GM10248 (cell line): ENCODE results near the gene THOC3.
"Not testable (repeated sequence)": the region's sequence is repeated elsewhere in the genome, so short reads cannot be mapped to it uniquely, and the experiment has no call there.

Source experiments
- CTCF ChIA-PET: fragments of 300-600 bp; sonication (Branson Sonifier 250); formaldehyde crosslinking; extraction: SDS; loops from one replicate; lab custom pipeline; 2021; ENCODE audit warnings: antibody characterized with exemption; lab: Yijun Ruan, JAX
- POLR2A ChIA-PET: fragments of 350-650 bp; sonication (Branson Sonifier 250); formaldehyde crosslinking; extraction: SDS; loops from one replicate; lab custom pipeline; 2020; ENCODE audit warnings: antibody characterized with exemption; lab: Yijun Ruan, JAX
- DNase-seq: peaks from one replicate; pipeline ENCODE4 v3.0.0; 2012; ENCODE audit errors: extremely low spot score

THOC3 gene, protein sequence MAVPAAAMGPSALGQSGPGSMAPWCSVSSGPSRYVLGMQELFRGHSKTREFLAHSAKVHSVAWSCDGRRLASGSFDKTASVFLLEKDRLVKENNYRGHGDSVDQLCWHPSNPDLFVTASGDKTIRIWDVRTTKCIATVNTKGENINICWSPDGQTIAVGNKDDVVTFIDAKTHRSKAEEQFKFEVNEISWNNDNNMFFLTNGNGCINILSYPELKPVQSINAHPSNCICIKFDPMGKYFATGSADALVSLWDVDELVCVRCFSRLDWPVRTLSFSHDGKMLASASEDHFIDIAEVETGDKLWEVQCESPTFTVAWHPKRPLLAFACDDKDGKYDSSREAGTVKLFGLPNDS

DNA sequence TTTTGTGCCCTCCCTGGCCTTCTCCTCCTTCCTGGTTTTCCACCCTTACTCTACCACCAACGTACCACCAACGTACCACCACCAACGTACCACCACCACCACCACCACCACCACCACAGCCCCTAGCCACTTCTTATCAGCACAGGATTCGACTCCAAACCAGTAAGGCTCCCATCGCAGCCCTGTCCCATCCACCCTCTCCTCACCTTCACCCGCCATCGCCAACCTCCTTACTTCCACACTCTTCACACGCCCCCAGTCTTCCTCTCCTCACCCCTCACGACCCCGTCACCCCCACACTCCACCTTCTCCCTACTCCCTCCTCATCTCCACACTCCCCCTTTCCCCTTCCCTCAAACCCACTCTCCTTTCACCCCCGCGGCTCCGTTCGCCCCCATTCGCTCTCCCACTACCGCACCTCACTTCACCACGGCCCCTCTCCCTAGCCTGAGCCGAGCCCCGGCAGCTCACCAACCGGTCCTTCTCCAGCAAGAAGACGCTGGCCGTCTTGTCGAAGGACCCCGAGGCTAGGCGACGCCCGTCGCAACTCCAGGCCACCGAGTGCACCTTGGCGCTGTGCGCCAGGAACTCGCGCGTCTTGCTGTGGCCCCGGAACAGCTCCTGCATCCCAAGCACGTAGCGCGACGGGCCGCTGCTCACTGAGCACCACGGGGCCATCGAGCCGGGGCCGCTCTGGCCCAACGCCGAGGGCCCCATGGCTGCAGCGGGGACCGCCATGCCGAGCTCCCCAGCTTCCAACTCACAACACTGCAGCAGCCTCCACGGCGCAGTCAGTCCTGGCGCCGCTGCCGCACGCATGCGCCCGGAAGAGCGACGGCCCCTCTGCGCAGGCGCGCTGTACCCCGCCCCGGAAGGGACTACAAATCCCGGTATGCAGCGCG is at the start of gene THOC3:
TSS of gene THOC3 (minus strand) at position 845 of the 902 bp plus-strand sequence. CDS start at position 738, 107 bp downstream.
- DNase-seq, CTCF ChIA-PET: not testable (repeated sequence)
- POLR2A ChIA-PET = interaction anchor here (0.6 kb wide), 1 partner anchor 422 kb away, joined by 5 read pairs; no protein-coding TSS in a partner anchor

DNA sequence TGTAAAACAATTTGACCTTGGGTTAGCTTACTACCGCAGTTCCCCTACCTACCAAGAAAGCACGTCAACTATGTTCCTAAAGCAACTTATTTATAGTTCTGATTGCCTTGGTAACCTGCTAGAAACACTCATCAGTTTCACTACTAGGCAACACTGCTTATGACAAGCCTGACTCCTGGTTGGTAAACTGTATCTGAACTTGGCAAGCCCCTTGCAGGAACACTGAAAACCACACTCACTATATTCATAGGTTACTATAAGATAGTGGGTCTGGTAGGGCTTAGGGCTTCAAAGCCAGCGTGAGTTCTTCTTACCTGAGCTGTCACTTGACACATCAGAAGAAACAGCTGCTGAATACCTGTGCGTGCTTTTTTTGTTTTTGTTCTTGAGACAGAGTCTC is 49.2 kb upstream of the THOC3 start:
- POLR2A ChIA-PET, CTCF ChIA-PET, DNase-seq: not testable (repeated sequence)

DNA sequence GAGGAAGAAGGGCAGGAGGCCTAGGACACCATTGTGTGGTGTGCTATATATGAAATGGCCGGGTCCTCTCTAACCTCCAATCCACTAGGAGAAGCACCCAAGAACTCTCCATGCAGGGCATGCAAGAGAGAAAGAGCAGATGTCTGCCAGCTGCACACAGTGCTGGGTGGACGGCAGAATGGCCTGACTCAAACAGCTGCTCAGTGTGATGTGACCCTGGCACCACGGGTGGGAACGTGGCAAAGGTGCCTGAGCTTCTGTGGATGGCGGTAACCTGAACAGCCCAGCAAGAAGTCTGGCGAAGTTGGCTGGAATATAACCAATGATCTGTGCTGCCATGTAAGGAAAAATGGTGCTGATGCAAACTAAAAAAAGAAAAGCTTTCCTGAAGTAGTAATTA is 46.2 kb upstream of the THOC3 start:
- POLR2A ChIA-PET, CTCF ChIA-PET, DNase-seq: not testable (repeated sequence)

DNA sequence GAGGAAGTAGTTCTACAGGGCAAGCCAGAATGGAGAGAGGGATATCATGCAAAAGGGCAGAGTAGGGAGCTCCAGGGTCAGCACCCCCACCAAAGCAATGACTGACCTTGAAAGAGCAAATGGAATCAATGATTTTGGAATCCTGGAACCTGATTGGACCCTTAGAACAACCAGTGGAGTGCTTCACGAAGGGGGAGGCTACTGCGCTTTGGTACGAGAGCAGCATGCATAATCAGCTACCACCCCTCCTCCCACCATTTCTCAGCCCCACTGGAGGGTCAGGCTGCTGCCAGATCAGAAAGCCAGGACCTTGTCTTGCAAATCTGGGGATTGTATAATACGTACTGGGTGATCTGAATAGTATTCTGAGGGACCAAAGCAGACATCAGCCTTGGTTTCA is 43.0 kb upstream of the THOC3 start:
- DNase-seq, CTCF ChIA-PET, POLR2A ChIA-PET: not testable (repeated sequence)

DNA sequence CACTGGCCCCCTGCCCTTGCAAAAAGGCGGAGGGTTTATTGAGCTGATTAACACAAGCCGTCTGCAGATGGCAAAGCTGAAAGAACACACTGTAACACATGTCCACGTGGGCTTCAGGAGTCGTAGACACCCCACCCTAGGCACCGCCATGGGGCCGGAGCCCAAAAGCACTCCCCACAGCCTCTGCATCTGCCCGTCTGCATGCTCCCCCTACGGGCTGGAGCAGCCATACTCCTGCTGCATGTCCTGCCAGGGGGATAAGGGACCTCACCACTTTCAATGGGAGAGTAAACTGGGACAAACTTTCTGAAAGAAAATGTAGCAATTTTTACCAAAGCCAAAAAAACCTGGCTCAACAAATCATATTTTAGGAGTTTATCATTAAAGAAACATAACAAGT is 42.1 kb upstream of the THOC3 start:
- DNase-seq, POLR2A ChIA-PET, CTCF ChIA-PET: not testable (repeated sequence)

DNA sequence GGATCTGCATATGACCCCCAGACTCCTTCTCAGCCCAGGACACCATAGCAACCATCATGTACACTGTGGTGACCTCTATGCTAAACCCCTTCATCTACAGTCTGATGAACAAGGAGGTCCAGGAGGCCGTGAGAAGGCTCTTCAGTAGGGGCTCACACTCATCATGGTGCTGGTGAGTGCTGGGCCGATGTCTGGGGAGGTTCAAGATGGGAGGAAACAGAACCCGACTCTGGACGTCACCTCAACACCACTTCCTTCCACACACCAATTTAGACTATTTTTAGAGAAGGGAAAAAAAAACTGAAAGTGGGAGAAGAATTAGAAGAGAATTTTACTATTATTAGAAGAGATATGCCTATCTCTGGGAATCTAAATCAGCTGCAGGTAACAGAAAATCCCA is 39.1 kb upstream of the THOC3 start:
- POLR2A ChIA-PET, DNase-seq, CTCF ChIA-PET: not testable (repeated sequence)

DNA sequence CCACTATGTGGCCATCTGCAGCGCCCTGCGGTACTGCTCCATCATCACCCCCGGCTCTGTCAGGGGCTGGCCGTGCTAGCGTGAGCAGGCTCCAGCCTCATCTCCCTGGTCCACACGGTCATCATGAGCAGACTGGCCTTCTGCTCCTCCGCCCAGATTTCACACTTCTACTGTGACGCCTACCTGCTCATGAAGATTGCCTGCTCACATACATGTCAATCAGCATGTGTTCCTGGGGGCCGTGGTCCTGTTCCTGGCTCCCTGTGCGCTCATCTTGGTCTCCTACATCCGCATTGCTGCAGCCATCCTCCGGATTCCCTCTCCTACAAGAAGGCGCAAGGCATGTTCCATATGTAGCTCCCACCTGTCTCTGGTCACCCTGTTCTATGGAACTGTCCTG is 38.7 kb upstream of the THOC3 start:
- CTCF ChIA-PET, POLR2A ChIA-PET: not testable (repeated sequence)

DNA sequence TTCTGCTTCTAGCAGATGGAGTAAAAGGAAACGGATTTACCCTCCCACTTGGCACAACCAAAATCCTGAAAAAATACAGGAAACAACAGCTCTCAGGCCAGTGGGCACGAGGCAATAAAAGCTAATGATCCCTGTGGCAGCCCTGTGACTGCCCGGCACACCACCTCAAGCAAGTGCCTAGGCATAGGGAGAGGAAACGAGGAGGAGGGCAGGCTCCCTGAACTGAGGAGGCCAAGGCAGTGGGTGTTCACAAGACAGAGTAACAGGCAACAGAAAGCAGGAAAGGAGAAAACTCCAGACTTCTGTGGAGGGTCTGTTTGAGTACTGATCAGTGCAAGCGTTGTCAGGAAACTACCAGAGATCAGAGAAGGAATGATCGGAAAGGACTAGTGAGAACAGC is 29.9 kb upstream of the THOC3 start:
- DNase-seq, CTCF ChIA-PET, POLR2A ChIA-PET: not testable (repeated sequence)

More for the DNA sequence above, 38.7 kb upstream of the THOC3 start:
- peak; percentile 1 for DNase-seq

DNA sequence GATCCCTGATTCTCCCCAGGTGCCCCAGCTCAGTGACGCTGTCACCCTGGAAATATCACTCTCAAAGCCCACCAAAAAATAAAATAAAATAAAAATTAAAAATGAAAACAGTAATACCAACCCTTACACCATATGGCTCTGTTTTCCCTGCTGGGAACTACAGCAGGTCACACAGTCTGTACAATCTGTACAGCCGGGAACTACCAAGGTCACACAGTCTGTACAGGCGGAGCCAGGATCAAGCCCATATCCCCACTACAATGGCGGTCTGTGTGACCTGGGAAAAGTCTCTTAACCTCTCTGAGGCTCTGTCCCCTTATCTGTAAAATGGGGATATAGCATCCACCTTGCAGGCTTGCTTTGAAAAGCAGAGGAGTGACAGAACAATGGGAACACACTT is 29.4 kb upstream of the THOC3 start:
- POLR2A ChIA-PET, DNase-seq, CTCF ChIA-PET: not testable (repeated sequence)

DNA sequence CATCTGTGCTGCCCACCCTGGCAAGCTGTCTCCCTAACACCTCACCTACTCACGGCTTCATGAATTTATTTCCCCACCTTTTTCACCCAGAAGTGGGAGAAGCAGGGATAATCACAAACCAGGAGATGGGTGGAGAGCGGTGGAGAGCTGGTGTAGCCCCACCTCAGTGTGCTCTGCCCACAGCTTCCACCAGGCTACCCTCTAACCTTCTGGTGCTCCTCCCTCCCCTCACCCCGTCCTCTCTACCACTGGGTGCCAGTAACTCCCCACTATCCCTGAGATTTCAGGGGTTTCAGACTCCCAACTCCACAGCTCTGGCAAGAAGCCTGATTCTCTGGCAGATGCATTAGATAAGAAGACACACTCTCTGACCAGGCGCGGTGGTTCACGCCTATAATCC is 28.7 kb upstream of the THOC3 start:
- DNase-seq, CTCF ChIA-PET, POLR2A ChIA-PET: not testable (repeated sequence)

DNA sequence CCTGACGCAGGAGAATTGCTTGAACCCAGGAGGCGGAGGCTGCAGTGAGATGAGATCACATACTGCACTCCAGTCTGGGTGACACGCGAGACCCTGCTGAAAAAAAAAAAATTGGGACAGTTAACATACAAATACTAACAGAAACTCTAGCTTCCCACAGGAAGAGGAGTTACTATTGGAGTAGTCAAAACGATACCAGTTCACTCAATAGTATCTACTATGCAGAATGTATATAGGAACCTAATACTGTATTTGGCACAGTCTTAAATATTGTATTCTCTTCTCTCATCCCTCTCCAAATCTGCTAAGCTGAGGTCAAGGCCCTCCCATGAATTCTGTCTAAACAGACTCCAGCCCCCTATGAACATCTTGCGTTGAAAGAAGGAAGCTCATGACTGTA is 27.4 kb upstream of the THOC3 start:
- CTCF ChIA-PET, DNase-seq, POLR2A ChIA-PET: not testable (repeated sequence)

DNA sequence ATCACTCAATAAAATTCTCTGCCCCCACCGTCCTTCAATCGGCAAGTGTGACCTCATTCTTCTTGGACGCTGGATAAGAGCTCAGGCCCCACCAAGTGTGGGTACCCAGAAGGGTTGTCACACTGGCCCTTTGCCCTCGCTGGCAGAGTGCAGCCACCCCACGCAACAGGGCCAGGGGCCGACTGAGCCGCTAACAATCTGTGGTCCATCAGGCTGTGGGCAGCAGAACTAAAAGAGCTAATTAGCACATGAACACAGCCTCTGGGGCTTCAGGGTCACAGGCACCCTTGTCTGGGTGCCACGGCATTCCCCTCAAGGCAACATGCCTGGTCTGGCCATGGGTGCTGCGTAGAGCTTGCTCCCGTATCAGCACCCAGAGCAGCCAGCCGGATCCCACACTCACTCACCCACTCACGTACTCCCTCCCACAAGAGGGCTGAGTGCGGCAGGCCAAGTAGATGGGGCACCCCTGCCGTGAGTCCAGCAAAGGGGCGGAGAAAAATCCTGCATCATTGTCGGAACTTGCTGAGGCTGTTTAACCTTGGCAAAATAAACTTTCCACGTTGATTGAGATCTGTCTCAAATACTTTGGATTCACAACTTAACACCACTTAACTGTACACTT is 11.4 kb upstream of the THOC3 start:
- POLR2A ChIA-PET, CTCF ChIA-PET, DNase-seq: not testable (repeated sequence)

DNA sequence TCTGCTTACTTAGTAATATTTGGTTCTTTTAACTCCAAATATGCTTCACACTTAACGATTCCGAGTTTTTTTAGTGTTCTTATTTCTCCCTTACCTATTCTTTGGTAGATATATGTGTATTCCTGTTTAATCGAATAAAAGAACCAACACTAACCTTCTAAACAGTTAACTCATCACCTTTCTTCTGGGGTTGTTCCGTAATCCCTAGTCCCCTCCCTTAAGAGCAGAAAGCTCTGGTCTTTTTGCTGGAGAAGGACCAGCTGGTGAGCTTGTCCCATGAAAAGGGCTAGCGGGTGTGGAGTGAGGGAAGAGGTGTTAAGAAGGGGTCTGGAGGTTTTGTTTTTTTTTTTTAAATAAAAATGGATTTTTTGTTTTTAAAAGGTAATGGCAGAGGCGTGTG is 266 bp upstream of the THOC3 start:
- DNase-seq, CTCF ChIA-PET: not testable (repeated sequence)
- POLR2A ChIA-PET = interaction anchor here (0.6 kb wide), 1 partner anchor 421 kb away, joined by 5 read pairs; no protein-coding TSS in a partner anchor

DNA sequence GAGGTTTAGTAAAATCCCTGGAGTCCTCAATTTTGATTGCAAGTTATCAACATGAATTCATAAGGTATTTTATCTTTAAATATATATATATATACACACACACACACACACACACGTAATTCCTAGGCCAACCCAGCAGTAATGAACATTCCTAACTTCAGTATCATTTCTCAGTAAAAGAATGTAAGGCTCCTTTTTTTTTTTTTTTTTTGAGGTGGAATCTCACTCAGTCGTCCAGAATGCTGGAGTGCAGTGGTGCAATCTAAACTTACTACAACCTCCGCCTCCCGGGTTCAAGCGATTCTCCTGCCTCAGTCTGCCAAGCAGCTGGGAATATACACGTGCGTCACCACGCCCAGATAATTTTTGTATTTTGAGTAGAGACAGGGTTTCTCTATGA is 5.8 kb downstream of the THOC3 start:
- CTCF ChIA-PET, POLR2A ChIA-PET: not testable (repeated sequence)

DNA sequence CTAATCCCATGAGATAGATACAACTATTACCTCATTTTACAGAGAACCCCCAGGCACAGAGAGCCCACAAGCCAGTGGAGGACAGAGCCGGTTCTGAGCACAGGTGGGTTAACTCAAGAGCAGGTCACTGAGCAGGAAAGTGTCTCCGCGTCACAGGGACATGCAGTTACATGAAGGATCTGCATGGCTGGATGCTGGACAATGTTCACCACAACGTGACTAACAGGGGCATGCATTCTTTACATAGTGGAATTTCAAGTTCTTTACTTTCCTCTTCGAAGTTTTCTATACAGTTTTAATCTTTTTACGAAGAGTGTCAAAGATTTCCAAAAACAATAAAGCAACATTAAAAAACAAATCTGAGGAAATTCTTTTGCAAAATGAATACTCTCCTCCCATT is 7.9 kb downstream of the THOC3 start:
- DNase-seq, POLR2A ChIA-PET, CTCF ChIA-PET: not testable (repeated sequence)

More for the DNA sequence above, 5.8 kb downstream of the THOC3 start:
- not testable (repeated sequence) for DNase-seq

DNA sequence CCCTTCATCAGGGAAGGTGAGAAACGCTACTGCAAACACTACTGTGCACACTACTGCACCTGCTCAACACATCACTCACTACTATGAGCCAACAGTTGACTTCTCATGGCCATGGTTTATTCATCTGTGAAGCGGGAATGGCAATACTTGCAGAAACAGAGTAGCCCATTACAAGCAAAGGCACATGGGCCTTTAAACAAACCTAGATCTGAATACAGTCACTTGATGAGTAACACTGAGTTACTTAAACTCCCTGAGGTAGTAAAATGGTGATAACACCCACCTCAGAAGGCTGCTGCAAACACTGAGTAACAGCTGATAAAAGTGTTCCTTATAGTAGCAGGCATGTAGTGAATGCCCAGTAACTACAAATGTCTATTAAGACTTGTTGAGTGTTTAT is 9.6 kb downstream of the THOC3 start:
- POLR2A ChIA-PET, DNase-seq, CTCF ChIA-PET: not testable (repeated sequence)

DNA sequence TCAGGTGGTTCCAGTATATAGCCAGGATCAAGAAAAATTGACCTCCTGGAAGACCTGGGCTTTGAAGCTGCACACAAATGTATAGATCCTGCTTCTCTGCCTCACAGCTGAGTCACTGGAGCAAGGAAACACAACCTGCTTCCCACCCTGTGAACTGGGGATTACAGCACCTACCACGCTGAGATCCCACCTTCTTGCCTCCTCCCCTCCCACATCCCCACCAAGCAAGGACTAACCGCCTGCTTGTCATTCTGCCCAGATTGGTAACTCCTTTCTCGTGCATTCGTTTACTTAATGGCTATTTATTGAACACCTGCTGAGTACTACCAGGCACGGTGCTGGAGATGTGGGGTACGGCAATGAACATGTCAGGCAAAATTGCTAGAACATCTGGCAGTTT is 14.0 kb downstream of the THOC3 start:
- DNase-seq, POLR2A ChIA-PET, CTCF ChIA-PET: not testable (repeated sequence)

DNA sequence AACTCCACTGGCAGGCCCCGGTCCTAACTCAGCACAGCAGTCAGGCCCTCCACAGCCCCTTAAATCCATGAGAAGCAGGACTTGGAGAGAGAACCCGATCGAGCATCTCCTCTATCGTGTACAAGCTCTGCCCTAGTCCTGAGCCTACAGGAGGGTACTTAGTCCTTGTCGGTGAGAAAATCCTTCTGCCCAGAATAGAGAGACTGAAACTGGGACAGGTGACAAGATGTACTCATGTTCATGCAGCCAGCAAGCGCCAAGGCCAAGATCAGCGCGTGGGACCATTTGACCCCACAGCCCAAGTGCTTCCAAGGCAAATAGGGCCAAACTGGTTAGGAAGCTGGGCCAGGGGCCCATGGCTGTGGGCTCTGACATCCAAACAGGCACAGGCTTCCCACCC is 15.3 kb downstream of the THOC3 start:
- POLR2A ChIA-PET, DNase-seq, CTCF ChIA-PET: not testable (repeated sequence)
